GM18519 (cell line): ENCODE results near the gene ACCS.

Source experiments
- ATAC-seq: cut with Tn5 transposase; IDR thresholded peaks from one replicate; pipeline ENCODE4 v1.9.1; 2021; ENCODE audit warnings: mild to moderate bottlenecking, moderate library complexity; ENCODE audit not compliant: unreplicated experiment, low FRiP score

Gene ACCS, protein sequence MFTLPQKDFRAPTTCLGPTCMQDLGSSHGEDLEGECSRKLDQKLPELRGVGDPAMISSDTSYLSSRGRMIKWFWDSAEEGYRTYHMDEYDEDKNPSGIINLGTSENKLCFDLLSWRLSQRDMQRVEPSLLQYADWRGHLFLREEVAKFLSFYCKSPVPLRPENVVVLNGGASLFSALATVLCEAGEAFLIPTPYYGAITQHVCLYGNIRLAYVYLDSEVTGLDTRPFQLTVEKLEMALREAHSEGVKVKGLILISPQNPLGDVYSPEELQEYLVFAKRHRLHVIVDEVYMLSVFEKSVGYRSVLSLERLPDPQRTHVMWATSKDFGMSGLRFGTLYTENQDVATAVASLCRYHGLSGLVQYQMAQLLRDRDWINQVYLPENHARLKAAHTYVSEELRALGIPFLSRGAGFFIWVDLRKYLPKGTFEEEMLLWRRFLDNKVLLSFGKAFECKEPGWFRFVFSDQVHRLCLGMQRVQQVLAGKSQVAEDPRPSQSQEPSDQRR

GRCh38 chr11:44065841-44066731, at the start of gene ACCS:
Gene ACCS (plus strand): TSS chr11:44066270. CDS start chr11:44067628, 1,358 bp downstream.
- peak; percentile 90 for ATAC-seq

- no peak for ATAC-seq
These were observed 49.3 kb upstream of the ACCS start for GRCh38 chr11:44016546-44017442.

GRCh38 chr11:44017443-44018126, 48.5 kb upstream of the ACCS start:
- ATAC-seq: no peak

DNA sequence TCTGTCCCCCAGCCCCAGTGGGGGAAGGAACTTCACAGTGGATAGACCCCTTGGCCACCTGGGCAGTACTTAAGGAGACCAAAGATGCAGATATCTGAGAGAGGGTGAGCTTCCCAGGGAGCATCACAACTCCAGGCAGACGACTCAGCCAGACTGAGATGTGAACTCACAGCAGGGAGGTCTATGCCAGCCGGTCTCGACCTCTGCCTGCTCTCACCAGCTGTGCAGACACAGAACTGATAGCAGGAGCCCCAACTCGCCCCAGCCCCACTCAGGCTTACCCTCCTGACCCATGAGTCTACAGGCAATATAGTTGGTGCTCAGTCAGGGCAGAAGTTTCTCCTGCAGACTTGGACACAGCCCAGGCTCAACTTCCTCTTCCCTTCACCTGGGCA, 47.9 kb upstream of the ACCS start:
- ATAC-seq: no peak

DNA sequence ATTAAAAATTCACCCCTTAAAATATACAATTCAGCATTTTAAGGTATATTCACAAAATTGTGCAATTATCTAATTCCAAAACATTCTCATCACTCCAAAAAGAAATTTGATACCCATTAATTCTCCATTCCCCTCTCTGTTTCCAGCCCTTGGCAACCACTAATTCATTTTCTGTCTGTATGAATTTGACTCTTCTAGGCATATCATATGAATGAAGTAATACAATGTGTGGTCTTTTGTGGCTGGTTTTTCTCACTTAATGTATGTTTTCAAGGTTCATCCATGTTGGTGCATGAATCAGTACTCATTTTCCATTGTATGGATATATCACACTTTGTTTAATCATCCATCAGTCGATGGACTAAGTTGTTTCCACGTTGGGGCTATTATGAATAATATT, 47.2 kb upstream of the ACCS start:
- ATAC-seq: no peak

DNA sequence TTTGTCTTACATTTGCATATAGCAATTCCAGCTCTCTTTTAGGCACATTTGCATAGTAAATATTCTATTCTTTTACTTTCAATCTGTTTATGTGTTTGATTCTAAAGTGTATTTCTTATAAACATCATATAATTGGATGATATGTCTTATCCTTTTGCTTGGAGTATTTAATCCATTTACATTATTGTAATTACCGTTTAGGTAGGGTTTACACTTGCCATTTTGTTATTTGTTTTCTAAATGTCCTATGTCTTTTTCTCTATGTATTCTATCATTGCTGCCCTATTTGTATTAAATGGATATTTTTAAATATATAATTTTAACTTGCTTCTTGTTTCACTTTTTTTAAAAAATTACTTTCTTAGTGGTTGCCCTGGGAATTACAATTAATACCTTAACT, 41.1 kb upstream of the ACCS start:
- no peak for ATAC-seq

DNA sequence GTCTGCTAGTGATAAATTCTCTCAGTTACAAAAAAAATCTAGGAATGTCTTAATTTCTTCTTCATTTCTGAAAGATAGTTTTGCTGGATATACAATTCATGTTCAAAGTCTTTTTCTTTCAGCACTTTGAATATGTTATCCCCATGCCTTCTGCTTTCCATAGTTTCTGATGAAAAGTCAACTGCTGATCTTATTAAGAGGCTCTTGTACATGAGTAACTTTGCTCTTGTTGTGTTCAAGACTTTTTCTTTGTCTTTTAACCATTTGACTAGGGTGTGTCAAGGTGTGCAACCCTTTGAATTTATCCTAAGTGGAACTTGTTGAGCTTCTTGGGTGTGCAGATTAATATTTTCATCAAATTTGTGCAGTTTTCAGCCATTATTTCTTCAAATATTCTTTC, 40.3 kb upstream of the ACCS start:
- ATAC-seq: no peak

- no peak for ATAC-seq
These were observed 37.7 kb upstream of the ACCS start for GRCh38 chr11:44028401-44028800.

DNA sequence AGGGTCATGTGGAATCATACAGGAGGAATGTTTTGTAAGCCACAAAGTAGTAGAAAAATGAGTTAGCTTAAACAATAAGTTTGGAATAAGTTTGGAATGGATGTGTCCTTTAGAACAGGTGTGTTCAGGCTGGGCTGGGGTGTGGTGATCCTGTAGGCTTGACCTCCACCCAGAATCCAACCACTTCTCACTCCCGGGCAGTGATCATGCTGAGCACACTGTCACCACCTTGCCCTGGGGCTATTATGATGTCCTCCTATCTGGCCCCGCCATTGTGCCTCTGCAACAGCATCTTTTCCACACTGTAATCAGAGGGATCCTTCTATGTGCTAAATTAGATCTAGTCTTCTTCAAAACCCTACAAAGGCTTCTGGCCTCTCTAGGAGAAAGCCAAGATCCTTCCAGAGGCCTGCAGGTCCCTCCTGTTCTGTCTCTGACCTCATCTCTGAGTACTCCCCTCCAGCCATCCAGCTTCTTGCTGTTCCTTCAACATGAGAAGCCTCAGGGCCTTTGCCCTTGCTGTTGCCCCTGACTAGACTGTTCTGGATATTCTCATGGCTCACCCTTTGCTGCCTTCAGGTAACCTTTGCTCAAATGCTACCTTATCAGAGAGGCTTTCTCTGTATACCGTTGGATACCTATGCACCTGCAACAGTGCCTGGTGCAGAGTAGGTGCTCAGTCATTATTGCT, 37.1 kb upstream of the ACCS start:
- ATAC-seq: no peak

DNA sequence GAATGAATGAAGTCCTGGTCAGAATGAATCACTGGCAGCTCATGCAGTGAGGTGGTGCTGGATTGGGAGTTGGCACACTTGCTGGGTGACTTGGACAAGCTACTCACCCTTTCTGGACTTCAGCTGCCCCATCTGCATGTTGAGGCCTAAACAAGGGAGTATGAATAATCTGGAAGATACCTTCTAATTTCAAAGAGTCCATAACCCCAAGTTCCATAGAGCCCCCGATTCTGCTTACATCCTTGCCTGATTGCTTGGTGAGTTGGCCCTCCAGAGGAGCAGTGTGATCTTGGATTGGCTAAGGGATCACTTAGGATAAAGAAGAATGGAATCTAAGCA, 36.6 kb upstream of the ACCS start:
- no peak for ATAC-seq

- ATAC-seq: no peak
These were observed 35.8 kb upstream of the ACCS start for GRCh38 chr11:44029977-44030911.

DNA sequence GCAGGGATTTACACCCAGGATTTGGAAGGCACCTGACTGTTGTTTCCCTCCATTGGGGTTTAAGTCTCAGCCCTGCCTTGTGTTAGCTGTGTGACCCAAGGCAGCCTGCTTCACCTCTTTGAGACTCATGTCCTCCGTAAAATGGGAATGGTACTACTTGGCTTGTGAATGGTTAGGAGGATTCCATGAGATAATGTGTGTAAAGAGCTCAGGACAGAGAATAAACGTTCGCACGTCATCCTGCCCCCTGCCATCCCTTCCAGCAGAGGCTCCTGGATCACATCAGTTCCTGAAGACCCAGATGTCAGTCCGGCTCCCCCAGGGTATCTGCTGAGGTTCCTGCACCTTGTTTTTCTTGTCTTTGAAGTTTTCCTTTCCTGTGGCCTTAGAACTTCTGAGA, 35.1 kb upstream of the ACCS start:
- no peak for ATAC-seq

GRCh38 chr11:44031549-44031948, 34.5 kb upstream of the ACCS start:
- ATAC-seq: no peak

DNA sequence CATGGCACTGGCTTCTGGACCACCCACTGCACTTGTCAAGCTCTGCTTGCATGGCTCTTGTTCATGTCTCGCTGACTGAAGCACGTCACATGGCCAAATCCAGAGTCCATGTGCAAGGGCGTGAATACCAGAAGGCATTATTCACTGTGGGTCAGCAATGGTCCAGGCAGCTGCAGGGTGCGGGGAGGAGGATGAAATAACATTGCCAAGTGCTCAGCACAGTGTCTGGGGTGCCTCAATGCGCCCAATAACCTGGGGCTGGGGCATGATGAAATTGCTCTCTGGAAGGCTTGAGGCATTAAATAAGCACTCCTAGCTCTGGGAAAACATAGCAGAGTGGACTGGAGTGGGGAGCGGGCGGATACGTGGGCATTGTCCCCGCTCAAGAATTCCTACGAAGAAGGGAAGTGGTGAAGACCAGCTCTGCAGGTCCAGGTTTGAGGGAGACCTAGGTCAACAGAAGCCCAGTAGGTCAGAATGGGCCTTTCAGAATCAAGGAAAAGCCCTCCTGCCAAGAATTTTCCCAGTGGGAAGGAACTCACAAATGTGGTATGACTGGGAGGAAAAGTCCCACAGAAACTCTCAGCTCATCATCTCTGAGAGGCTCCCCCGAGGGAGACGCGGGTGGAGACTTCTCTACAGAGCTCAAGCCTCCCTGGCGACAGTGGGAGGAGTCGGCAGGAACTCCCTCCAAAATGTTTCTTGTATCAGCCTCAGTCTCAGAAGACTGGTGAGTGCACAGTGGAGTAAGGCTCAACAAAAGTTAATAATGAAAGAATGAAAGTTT, 33.6 kb upstream of the ACCS start:
- ATAC-seq: no peak

DNA sequence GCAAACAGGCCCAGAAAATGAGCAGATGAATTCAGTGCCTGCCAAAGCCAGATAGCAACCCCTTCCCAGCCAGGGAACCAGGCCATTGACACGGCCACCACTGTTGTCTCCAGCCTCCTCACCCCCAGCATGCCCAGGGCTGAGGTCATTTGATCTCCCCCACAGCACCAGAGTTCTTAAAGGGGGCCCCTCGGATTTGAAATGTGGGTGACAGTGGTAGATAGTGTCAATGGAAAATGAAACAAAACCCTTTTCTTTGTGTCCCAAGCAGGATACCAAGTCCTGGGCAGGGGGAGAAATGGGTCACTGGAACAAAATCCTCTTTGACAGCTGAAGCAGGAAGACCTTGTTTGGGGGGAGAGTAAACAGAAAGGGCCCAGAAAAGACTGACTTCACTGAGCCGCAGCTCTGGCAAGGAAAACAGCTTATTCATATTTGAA, 32.6 kb upstream of the ACCS start:
- ATAC-seq: no peak

GRCh38 chr11:44033856-44034255, 32.2 kb upstream of the ACCS start:
- ATAC-seq: no peak

DNA sequence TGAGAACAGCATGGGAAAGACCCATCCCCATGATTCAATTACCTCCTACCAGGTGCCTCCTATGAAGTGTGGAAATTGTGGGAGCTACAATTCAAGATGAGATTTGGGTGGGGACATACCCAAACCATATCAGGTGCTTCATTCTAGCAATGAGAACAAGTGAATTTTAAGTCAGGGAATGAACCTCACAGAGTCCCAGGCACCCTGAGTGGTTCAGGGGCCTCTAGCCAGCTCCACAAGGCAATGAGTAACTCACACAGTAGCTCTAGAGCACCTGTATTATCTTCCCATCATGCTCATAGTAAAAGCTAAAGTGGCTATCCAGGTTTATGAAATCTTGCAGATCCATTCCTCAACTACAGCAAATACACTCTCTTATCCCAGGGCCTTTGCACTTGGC, 31.4 kb upstream of the ACCS start:
- ATAC-seq: no peak
